ENCODE results near the gene COMMD4.

DNA sequence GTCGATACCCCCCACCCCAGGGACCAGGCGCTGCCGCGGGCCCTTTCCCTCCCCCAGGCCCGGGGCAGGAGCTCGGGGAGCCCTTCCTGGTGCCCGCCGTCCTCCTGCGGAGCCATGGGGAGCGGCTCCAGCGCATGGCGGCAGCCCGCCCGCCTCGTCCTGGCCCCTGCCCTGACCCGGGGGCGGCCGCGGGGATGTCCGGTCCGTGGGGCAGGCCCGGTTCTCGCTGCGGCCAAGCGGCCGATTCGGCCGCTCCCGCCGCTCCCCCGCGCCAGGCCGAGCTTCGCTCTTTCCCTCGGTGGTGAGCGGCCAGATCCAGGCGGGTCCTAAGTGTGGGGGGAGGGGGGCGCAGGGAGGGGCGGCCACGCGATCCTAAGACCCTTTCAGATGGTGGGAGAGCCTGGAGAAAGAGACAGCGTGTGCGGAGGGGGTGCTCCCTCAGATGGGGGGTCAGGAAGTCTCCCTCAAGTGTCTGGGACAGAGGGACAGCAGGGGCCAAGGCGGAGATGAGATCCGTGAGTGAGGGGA lies 12.2 kb downstream of the COMMD4 start:
- TF ChIP-seq, protein P1, sequence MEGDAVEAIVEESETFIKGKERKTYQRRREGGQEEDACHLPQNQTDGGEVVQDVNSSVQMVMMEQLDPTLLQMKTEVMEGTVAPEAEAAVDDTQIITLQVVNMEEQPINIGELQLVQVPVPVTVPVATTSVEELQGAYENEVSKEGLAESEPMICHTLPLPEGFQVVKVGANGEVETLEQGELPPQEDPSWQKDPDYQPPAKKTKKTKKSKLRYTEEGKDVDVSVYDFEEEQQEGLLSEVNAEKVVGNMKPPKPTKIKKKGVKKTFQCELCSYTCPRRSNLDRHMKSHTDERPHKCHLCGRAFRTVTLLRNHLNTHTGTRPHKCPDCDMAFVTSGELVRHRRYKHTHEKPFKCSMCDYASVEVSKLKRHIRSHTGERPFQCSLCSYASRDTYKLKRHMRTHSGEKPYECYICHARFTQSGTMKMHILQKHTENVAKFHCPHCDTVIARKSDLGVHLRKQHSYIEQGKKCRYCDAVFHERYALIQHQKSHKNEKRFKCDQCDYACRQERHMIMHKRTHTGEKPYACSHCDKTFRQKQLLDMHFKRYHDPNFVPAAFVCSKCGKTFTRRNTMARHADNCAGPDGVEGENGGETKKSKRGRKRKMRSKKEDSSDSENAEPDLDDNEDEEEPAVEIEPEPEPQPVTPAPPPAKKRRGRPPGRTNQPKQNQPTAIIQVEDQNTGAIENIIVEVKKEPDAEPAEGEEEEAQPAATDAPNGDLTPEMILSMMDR (IDR thresholded peaks at IDR 0.05), result no peak
- TF ChIP-seq POLR2A (IDR thresholded peaks at IDR 0.05) (no peak), POLR2AphosphoS5 (IDR thresholded peaks at IDR 0.05) (no peak)

All from stomach (tissue), 4 donors.